ENCODE measurements around the gene ZFP42.

DNA sequence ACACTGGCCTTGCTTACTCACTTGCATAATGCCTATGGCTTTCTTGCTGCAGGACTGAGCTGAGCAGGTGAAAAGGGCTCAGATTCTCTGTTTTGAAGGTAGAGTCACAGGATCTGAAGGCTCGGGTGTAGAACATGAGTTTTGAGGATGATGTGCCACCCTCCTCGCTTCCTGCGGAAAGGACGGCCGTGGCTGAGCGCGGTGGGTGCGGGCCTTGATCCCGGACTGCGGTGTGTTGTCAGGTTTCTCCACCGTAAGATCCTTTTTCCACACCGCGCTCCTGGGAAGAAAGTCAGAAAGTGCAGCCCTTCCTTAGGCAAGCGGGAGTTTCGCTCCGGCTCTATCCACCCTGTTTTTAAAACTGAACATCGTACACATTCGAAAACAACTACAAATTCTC, 36.2 kb downstream of the ZFP42 start:
- no peak for TF ChIP-seq POLR2AphosphoS5 (IDR thresholded peaks at IDR 0.05; ENCODE audit: low read depth, low read length)
- no peak for TF ChIP-seq POLR2A (IDR thresholded peaks at IDR 0.05; ENCODE audit: low read depth, low read length)
